ENCODE measurements around the gene SHC3.

The SHC3 gene

DNA sequence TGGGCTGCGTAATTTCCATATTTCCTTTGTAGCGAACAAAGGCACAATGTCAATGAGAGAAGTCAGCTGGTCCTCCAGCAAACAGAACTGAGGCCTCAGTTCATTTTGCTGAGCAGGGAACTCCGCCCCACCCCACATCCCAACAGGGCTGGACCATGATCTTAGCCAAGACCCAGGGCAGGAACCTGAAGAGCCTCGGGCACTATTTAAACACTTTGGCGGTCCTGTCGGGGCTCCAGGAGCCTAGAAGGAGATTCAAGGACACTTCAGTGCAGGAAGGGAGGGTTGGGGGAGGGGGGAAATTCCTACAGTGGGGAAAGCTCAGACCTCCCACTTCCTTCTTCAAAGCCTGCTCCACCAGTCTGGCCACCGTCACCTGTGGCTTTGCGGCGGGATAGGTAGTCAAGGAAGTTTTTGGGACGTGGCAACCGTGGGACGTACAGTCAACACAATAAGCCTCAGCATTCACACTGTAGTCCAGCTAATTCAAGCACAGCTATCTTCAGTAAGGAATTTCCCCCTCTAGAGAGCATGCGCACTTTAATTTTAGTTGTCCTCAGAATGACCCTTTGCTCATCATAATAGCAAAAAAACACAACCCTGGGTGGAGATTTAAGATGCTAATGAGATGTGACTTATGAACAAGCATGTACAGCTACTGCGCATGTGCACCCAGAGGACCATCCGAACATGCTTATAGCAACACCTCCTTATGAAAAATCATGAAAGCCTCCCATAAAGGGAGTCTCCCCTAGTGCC is 156.4 kb downstream of the SHC3 start:
- no peak for DNase-seq

DNA sequence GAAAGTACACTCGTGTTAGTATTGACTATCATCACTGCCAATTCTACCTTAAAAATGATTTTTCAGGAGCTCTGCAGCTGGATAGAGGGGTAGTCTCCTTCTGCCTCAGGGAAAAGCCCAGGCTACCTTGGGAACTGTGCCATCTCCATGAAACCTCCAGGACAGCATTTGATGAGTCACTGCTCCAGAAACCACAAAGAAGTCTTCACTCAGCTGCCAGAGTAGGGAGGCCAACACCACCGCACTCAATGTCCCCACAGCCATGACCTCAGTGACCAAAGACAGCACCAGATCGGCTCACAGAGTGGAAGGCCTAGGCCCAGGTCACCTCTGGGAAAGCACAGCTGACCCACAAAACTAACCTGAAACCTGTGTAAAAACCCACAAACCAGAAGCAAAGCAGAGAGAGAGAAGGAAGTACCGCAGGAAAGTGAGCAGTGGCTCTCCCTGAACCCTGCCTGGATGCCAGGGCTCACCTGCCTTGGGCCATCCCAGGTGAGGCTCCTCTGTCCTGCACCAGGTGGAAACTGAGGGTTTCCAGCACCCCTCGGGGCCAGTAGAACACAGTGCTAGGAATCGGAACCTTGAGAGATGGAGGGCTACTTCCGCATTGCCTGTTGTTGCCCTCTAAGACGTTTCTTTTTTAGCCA is 157.3 kb downstream of the SHC3 start:
- no peak for DNase-seq

DNA sequence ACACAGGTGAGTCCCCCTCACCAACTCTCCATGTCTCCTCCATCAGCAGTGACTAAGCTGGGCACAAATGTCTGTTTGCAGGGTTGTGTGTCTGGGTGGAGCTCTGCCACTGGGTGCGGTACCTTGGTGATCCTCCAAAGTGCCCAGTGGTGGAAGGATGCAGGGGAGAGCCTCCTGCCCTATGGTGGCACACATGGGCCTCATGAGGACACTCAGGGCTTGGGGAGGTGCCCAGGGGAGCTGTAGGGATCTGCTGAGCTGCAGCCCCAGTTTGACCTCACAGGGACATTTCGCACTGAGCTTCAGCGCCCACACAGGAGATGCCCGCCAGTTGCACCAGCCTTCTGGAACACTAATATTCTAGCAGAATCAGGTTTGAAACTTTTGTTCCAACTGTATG is 157.9 kb downstream of the SHC3 start:
- no peak for DNase-seq

DNA sequence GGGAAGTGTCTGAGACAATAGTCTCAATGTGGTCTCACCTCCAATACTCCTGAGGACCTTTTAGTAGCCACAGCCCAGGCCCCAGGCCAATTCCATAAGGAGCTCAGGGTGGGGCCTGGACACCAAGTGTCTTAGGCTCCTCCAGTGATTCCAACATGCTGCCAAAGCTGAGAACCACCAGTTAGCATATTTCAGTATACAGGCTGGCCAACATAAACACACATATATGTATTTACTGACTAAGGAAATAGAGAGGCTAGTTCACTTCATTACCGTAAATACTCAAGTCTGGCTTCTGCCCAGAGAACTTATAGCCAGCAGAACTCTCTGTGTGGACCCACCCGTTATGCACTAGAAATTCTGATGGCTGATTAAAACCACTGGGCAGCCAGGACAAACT is 163.3 kb downstream of the SHC3 start:
- no peak for DNase-seq

DNA sequence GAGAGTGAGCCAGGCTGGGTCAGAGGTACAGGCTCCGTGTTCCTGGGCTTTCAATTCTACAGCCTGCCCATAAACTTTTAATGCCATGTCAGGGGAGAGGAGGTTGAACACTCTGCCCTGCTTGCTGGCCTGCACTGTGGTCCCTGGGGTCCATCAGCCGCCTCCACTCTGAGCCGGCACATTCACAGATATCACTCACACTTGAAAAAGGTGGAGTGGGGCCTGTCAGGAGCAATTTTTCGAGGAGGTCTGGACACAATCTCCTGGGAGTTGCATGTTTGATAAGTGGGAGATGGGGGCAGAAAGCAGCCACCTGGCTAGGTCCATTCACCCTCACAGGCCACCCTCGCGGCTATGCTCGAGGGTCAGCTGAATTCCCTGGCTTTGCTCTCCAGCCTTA is 164.5 kb downstream of the SHC3 start:
- DNase-seq: no peak

DNA sequence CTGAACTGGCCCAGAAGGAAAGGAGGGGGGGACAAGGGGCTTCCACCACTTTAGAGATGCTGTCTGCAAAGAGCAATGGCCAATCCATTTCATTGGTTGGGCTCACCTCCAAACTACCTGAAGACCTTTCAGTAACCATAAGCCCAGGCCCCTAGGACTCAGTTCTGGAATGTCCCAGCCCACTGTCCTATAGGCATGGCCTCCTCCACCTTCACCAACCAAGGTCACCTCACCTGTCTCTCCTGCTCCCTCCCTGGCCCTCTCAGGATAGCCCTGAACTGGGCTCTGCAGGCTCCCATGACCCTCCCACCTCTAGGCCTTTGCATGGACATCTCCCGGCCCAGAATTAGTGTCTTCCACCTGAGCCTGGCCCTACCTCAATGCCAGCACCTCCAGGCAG is 165.0 kb downstream of the SHC3 start:
- DNase-seq: no peak

DNA sequence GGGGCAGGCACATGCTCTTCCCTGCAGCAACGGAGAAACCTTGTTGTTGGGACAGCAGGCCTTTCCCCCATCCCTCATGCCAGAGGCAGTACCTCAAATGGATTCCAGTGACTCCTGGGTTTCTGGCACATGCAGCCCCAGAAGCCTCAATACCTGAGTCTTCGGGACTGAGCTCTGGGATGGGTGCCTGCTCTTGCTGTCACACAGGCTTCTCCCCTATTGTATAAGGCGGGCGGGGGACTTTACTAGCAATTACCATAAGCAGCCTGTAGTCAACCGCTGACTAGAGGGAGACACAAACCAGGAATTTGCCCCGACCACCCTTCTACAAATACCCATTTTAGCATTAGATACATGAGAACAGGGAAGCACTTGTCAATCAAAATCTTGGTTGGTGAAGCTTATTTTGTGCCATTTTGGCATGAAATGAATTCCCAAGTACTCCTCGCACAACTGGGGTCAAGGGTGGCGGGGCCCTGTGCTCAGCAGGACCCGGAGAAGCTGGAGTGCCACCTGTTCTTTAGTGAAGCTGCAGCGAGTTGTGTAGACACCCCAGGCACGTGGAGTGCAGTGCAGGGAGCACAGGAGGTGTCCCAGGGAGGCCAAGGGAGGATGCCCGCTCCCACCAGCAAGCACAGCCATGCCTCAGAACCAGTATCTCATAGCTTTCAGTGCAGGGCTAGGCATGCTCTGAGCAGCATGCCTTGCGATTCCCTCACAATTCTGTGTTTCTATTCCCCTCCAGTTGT is 166.2 kb downstream of the SHC3 start:
- no peak for DNase-seq

DNA sequence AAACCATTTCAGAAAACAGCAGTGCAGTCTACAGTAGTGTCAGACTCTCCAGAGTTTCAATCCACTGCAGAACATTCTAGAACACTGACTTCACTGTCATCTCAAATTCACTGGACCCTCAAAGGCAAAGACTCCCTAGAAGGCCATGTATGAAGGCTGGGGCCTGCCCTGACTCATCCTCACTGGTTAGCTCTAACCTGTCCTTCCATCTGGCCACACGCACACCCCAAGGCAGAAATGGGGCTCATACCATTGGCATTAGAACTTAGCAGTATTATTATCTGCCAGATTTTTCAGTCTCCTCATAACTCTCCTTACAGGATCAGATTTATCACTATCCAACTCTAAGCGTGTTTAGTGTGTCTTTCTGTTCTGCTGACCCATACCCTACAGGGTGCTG is 166.9 kb downstream of the SHC3 start:
- no peak for DNase-seq

DNA sequence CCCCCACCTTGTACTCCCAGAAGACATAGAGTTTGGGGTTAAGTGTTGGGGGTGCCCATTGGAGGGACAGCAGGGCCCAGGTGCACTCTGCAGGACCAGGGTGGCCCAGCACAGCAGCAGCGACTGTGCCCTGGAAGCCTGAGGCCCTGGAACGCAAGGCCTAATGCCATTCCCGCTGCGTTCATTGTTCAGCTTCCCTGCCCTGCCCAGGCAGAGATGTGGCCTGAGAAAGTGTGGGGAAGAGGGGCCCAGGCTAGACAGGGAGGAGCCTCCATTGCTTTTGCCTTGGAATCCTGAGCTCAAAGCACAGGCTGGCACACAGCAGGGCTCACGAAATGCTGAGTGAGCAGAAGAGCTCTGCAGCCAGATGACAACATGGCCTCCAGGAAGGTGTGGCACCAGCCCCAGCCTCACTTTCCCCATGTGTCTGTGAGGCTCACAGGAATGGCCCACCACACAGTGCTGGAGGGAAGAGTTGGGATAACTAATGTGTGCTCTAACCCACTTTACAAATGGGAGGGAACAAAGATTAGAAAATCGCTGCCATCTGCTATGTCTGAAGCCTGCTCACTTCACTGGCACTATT is 168.0 kb downstream of the SHC3 start:
- DNase-seq: no peak

DNA sequence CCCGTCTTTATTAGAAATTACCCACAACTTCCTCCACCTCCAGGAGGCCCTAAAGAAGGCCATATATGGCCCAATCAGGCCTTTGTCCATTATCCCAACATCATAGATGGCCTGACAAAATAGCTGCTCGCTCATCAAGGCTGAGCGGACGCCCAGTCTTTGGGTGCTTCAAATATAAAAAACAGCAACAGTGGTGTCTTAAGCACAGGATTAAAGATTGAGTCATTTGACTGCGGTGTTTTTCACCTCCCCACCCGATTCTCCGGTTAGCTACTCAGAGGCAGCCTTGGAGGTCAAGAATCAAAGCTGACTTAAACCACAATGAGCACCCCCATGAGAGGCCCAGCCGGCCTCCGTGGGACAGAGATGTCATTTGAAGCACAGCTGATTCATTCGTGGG is 168.6 kb downstream of the SHC3 start:
- no peak for DNase-seq

DNA sequence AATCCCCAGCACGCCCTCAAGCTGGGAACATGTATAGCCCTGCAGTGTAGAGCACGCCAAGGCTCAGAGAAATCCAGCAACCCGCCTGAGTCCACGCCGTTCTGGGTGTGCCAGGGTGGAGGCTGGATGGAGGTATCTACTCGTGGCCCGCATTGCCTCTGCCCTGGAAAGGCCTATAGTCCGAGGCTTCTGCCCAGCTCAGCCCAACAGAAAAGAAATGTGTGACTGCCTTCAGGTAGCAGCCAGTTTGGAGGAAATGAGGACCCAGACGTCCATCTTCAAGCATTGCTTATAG is 169.1 kb downstream of the SHC3 start:
- no peak for DNase-seq

DNA sequence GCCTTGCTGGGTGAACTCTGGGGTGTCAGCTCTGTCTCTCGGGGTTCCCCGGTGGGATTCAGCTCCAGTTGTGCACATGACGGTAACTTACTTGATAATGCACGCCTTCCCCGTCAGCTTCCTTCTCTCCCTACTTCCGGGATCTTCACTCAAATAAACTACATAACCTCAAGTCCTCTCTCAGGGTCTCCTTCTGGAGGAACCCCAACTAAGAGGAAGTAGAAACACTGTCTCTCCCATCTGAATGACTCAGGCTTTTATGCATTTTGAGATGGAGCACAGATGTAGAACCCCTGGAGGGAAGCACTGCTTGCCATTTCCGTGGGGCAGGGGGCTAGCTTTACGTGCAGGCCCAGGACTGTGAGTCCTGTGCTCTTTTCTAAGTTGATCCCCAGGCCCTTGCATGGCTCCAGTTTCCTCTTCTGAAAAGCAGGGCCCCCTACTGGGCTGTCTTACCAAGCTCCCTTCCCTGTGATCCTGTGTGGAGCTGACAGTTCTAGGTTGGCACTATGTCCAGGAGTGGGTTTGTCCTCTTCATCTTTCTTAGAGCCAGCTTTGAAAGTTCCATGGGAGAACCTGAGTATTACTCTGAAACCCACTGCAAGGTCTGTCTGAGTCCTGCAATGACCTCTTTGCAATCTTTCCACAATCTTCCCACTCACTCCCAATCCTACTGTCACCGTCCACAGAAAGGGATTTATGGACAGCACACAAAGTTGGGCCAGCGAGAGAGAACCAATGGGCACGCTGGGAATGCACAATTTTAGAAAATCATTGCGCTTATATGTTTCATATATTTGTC is 169.7 kb downstream of the SHC3 start:
- no peak for DNase-seq

DNA sequence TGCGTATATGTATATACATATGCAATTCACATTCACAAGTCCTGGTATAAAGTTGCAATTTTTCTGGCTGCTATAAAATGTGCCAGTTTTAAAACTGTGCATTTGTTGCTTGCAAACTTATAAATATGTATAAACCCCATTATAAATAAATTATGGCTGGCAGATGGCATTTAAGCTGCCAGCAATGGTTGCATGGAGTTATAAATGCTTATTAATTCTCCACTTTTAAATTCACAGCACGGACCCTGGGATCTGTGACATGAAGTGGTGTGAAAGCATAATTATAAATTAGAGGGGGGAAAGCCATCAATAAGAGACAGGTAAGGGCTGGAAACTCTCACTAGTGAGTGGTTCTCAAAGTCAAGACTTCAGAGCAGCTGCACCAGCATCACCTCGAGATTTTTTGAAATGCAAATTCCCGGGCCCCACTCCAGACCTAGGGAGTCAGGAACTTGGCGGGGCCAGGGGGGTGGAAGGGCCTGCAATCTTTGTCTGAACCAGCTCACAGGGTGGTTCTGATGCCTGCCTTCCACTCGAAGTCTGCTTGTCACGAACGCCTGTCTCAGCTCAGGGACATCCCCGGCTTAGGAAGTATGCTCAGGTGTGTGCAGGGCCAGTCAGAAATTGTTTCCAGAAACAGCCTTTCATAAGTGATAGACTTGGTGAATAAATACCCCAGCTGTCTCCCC is 170.4 kb downstream of the SHC3 start:
- no peak for DNase-seq

DNA sequence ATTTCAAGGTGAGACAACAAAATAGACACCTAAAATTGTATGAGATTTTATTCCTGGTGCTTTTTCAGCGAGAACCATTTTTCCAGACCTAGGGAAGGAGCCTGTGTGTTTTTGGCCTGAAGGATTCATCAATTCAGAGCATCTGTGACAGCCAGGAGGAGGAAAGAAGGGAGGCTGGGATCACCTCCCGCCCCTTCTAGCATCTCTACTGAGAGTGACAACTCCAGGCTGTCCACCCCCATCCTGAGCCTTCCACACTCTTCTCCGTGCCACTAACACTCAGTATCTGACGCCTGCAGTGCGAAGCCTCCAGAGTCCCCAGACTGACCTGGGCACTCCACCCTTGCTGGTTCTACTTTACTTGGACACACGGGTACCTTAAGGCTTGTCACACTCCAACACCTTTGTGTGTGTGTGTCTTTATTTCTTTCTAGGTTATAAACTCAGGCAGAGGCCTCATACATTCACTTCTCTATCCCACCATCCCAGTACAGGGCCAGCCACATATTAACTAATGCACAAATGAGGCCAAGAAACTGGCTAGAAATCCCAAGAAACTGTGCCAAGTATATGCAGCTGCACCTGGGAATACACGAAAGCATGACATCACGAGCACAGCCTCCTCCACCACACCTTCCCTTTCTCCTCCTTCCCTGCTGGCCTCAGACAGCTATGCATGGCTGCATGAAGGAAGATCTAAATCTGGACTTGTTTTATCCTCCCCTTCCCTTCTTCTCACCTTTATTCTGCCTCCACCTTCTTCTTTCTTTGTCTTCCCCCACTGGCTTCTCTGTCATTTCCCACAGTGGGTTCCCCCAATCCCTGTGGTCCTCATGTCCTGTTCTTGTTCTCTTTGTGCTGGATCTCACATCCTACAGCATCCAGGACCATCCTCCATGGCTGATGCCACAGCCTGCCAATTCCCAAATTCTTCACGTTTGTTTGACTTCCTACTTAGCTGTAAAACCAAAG is 171.3 kb downstream of the SHC3 start:
- DNase-seq: no peak

DNA sequence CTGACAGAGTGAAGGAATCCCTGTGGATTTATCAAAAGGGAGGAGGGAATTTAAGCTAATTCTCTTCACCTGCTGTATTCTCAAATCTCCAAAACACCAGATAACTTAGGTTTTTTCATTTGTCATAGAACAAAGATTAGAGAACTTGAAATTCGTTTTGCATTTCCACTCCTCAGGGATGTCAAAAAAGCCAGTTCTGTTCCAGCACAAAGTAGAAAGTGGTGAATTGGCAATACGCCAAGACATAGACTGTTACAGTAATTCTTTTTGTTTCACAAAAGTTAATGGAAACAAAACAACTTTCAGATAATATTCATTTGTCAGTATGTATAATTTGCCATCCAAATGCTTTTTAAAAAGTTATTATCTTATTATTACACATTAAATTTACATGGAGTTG is 172.4 kb downstream of the SHC3 start:
- DNase-seq: no peak

DNA sequence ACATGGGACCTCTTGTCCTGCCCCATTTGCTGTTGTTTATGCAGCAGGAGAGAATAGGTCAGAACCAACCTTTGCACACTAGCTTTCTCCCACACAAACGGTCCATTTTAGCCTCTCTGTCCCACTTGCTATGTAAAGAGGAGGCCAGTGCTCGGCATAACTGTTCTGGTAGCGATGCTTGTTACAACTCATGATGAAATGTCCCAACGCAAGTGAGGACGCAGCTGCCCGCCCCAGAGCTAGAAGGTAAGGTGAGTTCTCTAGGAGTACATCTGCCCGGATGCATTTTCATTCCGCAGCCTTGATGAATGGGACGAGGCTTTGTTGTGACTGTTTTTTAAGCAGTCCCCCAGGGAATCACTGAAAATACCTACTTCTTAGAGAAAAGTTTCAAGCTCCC is 173.3 kb downstream of the SHC3 start:
- no peak for DNase-seq

DNA sequence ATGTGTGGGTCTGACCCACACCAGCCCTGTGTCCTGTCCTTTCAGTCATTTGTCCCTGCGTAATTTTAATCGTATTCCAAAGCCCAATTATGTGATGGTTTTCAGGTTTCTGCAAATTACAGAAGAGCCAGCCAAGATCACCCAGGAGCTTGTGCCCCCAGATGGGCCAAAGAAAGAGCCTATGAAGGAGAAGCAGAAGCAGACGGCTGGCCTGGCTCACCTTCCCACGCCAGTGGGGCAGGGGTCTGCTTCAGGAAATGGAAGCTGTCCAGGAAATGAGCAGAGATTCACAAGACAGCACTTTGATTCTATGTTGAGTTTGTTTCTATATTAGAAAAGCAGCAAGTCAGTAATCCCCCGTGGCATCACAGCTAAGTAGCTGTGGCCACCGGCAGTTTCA is 175.6 kb downstream of the SHC3 start:
- no peak for DNase-seq

DNA sequence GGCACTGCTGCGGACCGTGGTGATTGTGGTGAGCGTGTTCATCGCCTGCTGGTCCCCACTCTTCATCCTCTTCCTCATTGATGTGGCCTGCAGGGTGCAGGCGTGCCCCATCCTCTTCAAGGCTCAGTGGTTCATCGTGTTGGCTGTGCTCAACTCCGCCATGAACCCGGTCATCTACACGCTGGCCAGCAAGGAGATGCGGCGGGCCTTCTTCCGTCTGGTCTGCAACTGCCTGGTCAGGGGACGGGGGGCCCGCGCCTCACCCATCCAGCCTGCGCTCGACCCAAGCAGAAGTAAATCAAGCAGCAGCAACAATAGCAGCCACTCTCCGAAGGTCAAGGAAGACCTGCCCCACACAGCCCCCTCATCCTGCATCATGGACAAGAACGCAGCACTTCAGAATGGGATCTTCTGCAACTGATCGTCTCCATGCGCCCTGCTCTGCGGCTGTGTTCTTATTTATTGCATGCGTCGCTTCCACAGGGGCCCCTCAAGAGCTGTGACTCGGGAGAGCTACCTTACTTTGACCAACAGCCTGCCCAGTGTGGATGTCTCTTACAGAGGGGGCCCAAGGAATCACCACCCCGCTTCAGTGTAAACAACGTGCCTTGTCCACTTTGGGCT is 176.6 kb downstream of the SHC3 start:
- DNase-seq: no peak

DNA sequence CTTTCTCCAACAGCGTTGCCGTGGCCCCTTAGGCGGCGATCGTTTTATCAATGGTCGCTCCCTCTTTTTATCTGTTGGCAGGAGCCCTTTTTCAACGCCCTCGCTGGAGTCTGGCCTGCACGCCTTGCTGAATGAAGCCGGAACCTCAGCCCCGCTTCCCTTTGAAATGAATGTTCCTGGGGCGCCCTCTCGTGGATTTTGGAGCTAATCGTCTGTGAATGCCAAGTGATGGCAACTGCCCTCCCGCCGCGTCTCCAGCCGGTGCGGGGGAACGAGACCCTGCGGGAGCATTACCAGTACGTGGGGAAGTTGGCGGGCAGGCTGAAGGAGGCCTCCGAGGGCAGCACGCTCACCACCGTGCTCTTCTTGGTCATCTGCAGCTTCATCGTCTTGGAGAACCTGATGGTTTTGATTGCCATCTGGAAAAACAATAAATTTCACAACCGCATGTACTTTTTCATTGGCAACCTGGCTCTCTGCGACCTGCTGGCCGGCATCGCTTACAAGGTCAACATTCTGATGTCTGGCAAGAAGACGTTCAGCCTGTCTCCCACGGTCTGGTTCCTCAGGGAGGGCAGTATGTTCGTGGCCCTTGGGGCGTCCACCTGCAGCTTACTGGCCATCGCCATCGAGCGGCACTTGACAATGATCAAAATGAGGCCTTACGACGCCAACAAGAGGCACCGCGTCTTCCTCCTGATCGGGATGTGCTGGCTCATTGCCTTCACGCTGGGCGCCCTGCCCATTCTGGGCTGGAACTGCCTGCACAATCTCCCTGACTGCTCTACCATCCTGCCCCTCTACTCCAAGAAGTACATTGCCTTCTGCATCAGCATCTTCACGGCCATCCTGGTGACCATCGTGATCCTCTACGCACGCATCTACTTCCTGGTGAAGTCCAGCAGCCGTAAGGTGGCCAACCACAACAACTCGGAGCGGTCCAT is 177.4 kb downstream of the SHC3 start:
- DNase-seq: peak; percentile 78

Data from right kidney (tissue), 1 donor.